Left renal pelvis (tissue), 4 donors: ENCODE data around the gene UBE3C. TPM values are rescaled to one million over a fixed set of nuclear protein-coding genes. Genes with fewer than 3 reads are reported as not detected.
"Not testable (repeated sequence)": the region's sequence is repeated elsewhere in the genome, so short reads cannot be mapped to it uniquely, and the experiment has no call there.

ENCODE experiments used
- DNase-seq, 4 donors: peaks; one replicate each; pipeline ENCODE4 v3.0.0-alpha.2; 2013; ENCODE audit warnings: low read depth in 4 of 4, low spot score in 3 of 4
- polyA plus RNA-seq, 4 donors: library from polyadenylated mRNA; unstranded; fragments of 120-200 nt; gene quantifications; one replicate each; pipeline ENCODE4 v1.2.1, GENCODE V29; 2013; ENCODE audit not compliant: insufficient read length in 4 of 4

Gene UBE3C
- polyA plus RNA-seq, 4 donors = 39.6 to 45.3 (median 40.6) TPM

DNA sequence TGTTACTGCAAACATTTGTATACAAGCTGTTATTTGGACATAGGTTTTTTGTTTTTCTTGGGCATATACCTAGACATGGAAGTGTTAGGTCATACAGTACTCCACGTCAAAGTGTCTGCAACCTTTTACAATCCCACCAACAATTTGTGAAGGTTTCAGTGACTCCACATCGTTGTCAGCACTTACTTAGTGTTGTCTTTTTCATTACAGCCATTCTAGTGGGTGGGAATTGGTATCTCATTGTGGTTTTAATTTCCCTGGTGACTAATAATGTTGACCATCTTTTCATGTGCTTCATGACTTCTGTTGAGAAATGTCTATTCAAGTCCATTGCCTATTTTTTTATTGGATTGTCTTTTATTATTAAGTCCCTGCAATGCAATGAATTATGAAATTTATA lies 95.0 kb downstream of the UBE3C start:
- DNase-seq = no peak

DNA sequence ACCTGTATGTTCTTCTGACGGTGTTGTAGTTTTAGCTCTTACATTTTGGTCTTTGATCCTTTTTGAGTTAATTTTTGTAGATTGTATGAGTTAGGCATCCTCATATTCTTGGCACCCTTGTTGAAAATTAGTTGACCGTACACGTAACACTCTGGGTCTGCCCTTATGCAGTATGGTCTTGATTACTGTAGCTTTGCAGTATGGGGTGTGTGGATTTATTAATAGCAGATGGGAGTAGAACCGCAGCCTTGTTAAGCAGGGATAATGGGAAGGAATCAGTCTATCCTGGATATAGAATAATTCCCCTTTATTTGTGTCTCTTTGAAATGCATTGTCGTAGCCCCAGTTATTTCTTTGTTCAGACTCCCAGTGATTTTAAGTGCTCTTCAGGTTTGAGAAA lies 95.5 kb downstream of the UBE3C start:
- no peak for DNase-seq

DNA sequence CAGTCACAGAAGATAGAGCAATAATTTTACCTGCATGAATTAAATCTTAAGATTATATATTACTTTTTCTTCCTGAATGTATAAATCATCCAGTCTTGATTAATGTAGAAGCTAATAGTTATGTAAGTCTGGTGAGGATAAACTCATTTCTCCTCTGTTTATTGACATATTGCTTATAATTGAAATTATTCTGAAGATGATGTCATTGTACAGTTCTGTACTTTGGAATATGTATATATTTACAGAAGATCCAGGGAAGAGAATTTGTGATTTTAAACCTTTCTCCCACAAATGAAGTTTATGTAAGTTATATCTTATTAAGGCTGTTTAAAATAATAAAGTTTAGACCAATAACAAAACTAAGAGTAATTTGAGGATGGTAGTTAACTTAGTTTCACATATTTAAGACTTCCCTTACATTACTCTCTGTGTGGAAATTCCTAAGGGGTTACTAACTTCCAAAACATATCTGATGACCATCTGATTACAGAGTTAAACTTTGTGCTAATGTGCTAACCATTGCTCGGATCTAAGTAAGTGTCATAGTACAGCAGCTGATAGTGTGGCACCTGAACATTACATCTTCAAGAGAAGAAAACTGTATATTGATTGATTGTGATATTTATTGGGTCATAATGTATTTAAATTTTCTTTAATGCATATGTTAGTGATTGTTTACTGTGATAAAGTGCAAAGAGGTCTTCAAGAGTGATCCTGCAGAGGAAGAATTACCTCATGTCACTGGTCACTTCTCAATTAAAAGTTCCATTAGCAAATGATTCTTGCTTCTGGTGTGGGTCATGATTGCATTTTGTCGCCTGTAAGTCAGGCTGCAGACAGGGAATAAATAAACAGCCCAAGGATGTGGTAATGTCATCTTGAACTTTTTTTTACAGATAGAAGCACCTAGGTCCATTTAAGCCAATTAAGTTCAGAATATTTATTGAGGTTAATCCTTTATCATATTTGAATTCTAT lies 96.9 kb downstream of the UBE3C start:
- DNase-seq = no peak

- no peak for DNase-seq
Measured at GRCh38 chr7:157238087-157238486, 99.4 kb downstream of the UBE3C start.

GRCh38 chr7:157239571-157240270 lies 101.0 kb downstream of the UBE3C start:
- DNase-seq = no peak

GRCh38 chr7:157241631-157242030 lies 102.9 kb downstream of the UBE3C start:
- no peak for DNase-seq

DNA sequence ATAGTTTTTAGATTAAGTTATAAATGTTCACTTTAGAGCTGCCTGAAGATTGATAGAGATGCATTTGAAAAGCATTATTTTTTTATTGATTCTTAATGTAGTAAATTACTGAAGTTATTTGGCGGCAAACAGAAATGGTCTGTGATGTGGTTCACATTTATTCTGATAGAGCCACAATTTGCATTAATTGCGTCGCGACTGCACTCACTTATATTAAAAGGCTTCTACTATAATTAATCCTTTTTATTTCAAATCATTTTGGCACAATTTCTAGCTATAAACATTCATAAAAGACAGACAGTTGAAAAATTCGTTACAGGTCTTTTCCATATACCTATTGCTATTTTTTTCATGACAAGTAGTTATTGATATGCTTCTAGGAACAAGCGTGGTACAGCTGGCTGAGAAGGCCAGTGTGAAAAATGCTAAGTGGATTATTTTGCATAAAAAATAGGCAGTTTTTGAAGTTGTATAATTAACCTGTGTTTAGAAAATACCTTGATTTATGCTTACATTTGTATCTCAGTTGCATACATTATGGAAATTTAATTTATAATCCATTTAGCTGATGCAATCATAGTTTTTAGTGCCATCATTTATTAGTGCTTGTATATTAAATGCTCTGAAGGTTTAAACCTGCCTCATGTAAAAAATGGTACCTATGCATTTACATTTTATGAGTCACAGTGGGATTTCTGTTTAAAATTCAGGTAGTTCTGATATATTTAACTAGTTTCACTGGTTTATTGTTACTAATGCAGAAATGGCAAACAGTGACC lies 106.0 kb downstream of the UBE3C start:
- no peak for DNase-seq

- DNase-seq = no peak
Measured at GRCh38 chr7:157246052-157246451, 107.3 kb downstream of the UBE3C start.

- DNase-seq = no peak
Measured at GRCh38 chr7:157248659-157249058, 109.9 kb downstream of the UBE3C start.

- DNase-seq = peak in 1 of 4 donors; percentile 35
Measured at GRCh38 chr7:157250605-157251228, 112.0 kb downstream of the UBE3C start.

- DNase-seq = not testable (repeated sequence)
Measured at GRCh38 chr7:157251817-157252216, 113.1 kb downstream of the UBE3C start.

DNA sequence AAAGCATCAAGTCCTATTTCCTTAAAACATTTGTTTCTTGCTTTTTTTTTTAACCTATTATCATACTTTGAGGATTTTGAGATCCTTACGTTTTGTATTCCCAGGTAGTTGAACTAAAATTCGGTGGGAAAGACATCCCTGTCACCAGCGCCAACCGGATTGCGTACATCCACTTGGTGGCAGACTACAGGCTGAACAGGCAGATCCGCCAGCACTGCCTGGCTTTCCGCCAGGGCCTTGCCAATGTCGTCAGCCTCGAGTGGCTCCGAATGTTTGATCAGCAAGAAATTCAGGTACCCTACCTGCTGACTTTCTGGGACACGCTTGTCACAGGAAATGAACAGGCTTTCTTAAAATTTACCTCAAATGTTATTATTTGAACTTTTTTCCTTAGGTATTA lies 115.1 kb downstream of the UBE3C start:
- no peak for DNase-seq

GRCh38 chr7:157254781-157255180 lies 116.1 kb downstream of the UBE3C start:
- DNase-seq = not testable (repeated sequence)

- DNase-seq = no peak
Measured at GRCh38 chr7:157255201-157255606, 116.5 kb downstream of the UBE3C start.

DNA sequence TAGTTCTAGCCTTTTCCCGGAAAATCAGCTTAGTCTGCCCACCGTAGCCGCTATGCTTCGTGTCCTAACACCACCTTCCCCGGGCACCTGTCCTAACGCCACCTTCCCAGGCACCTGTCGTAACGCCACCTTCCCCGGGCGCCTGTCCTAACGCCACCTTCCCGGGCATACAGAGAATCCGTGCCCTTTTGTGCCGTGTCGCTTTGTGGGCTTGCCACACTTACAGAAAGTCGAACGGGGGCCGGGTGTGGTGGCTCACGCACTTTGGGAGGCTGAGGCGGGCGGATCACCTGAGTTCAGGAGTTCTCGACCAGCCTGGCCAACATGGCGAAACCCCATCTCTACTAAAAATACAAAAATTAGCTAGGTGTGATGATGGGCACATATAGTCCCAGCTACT lies 124.4 kb downstream of the UBE3C start:
- no peak for DNase-seq

DNA sequence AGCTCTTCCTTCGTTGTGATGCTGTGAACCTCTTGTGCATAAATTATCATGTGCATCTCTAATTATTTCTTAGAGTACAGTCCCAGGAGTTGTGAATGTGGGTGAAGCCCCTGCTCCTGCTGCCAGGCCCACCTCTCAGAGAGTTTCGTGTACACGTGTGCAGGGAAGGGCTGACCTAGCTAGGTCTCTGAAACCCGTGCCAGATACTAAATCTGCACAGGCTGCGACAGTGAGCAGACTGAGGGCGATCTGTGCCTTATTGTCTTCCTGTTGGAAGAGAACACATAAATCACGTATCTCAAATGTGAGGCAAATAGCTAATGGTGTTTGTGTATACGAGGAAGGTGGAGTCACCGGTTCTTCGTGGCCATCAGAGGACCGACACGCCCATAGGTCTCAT lies 126.3 kb downstream of the UBE3C start:
- no peak for DNase-seq

GRCh38 chr7:157266272-157266671 lies 127.5 kb downstream of the UBE3C start:
- DNase-seq = no peak

GRCh38 chr7:157267516-157267915 lies 128.8 kb downstream of the UBE3C start:
- no peak for DNase-seq

- no peak for DNase-seq
Measured at GRCh38 chr7:157267956-157268355, 129.2 kb downstream of the UBE3C start.

- DNase-seq = no peak
Measured at GRCh38 chr7:157268540-157268939, 129.8 kb downstream of the UBE3C start.
